HepG2 (cell line): Measurements from ENCODE around the gene PDGFA. TPM values are rescaled to one million over a fixed set of nuclear protein-coding genes. Genes with fewer than 3 reads are reported as not detected.

Experiments
- DMAP1 ChIP-seq: IDR thresholded peaks from 2 replicates; pipeline ENCODE4 v1.6.1; 2016
- FOXA3 ChIP-seq: IDR thresholded peaks from 2 replicates; pipeline ENCODE4 v1.6.1; 2016; ENCODE audit warnings: missing genetic modification reagents, missing compliant biosample characterization
- HNRNPLL ChIP-seq: fragments of 200-400 bp; formaldehyde crosslinking; IDR thresholded peaks from 2 replicates; pipeline ENCODE4 v1.6.1; 2017; ENCODE audit warnings: mild to moderate bottlenecking, low read depth, low read length; ENCODE audit not compliant: poor library complexity, severe bottlenecking
- MAFK ChIP-seq, 2 experiments: IDR thresholded peaks in 1 of 2; conservative IDR thresholded peaks in 1 of 2; 2 replicates each; pipeline ENCODE4 v1.6.1; 2011; ENCODE audit warnings: improper control_type of control experiment in 2 of 2, low read length in 2 of 2
- MAZ ChIP-seq, 2 experiments: sonication (generic) in 1 of 2; formaldehyde crosslinking in 1 of 2; IDR thresholded peaks; 2 replicates each; pipeline versions ENCODE4 v1.5.0 to v1.6.1; 2012 to 2020; ENCODE audit warnings: low read depth in 2 of 2, mild to moderate bottlenecking in 2 of 2, borderline replicate concordance in 1 of 2, improper control_type of control experiment in 1 of 2, low read length in 1 of 2, missing genetic modification reagents in 1 of 2, moderate library complexity in 1 of 2
- RFX3 ChIP-seq: IDR thresholded peaks from 2 replicates; pipeline ENCODE4 v1.6.1; 2016; ENCODE audit warnings: missing biosample characterization, missing genetic modification reagents
- SPEN ChIP-seq: sonication (generic); formaldehyde crosslinking; IDR thresholded peaks from 2 replicates; pipeline ENCODE4 v1.5.1; 2020; ENCODE audit warnings: low read depth, mild to moderate bottlenecking, missing genetic modification reagents
- TAF15 ChIP-seq: fragments of 200-400 bp; formaldehyde crosslinking; IDR thresholded peaks from one replicate; pipeline ENCODE4 v1.6.1; 2018; ENCODE audit warnings: mild to moderate bottlenecking, low read depth, low read length; ENCODE audit not compliant: poor library complexity, severe bottlenecking
- XBP1 ChIP-seq: sonication (generic); formaldehyde crosslinking; IDR thresholded peaks from 2 replicates; pipeline ENCODE4 v1.5.0; 2020; ENCODE audit warnings: missing genetic modification reagents
- ZNF234 ChIP-seq: sonication (generic); formaldehyde crosslinking; conservative IDR thresholded peaks from 2 replicates; pipeline ENCODE4 v1.5.1; 2020; ENCODE audit warnings: mild to moderate bottlenecking, missing genetic modification reagents
- ZNF652 ChIP-seq: IDR thresholded peaks from 2 replicates; pipeline ENCODE4 v1.6.1; 2016; ENCODE audit warnings: low read depth, borderline replicate concordance
- ZSCAN12 ChIP-seq: sonication (generic); formaldehyde crosslinking; IDR thresholded peaks from 2 replicates; pipeline ENCODE4 v1.9.0; 2021; ENCODE audit warnings: mild to moderate bottlenecking, missing genetic modification reagents
- polyA plus RNA-seq, 8 experiments: library from polyadenylated mRNA; depleted of rRNA in 3 of 8; stranded (reverse) in 7 of 8; unstranded in 1 of 8; fragments of >200 nt; fragmentation: Illumina TruSeq in 4 of 8; extraction: Trizol in 4 of 8; gene quantifications; 2 replicates each; pipeline versions ENCODE4 v1.2.1 to v1.2.3, GENCODE V29; 2011 to 2016; ENCODE audit warnings: low read depth in 4 of 8, missing spikeins in 1 of 8, mixed read lengths in 1 of 8; ENCODE audit not compliant: insufficient read depth in 1 of 8
- total RNA-seq, 5 experiments: library from RNA; depleted of rRNA; stranded (reverse); fragments of >200 nt; fragmentation: Illumina TruSeq; extraction: Trizol; gene quantifications; 2 replicates each; pipeline ENCODE4 v1.2.3, GENCODE V29; 2016; ENCODE audit warnings: low read depth in 1 of 5
- TF ChIP-seq, protein P1 (sequence below): sonication (generic); formaldehyde crosslinking; IDR thresholded peaks from 2 replicates; pipeline ENCODE4 v1.4.0; 2020; ENCODE audit warnings: low read depth, mild to moderate bottlenecking, missing genetic modification reagents
- TF ChIP-seq, protein P2 (sequence below): sonication (generic); formaldehyde crosslinking; IDR thresholded peaks from 2 replicates; pipeline ENCODE4 v1.8.0; 2022; ENCODE audit warnings: low read depth, missing genetic modification reagents
- TF ChIP-seq, protein P3 (sequence below): sonication (generic); formaldehyde crosslinking; IDR thresholded peaks from 2 replicates; pipeline ENCODE4 v1.5.1; 2020; ENCODE audit warnings: mild to moderate bottlenecking, missing genetic modification reagents, moderate library complexity
- TF ChIP-seq, protein P4 (sequence below): sonication (generic); formaldehyde crosslinking; IDR thresholded peaks from 2 replicates; pipeline ENCODE4 v1.4.0; 2020; ENCODE audit warnings: missing genetic modification reagents, borderline replicate concordance

The PDGFA gene
- total and polyA plus RNA-seq, 2 of the 13 experiments (the other 11 are each of a cell fraction or from before 2014, with no cell fraction given), result 1.5 to 3.4 TPM

DNA sequence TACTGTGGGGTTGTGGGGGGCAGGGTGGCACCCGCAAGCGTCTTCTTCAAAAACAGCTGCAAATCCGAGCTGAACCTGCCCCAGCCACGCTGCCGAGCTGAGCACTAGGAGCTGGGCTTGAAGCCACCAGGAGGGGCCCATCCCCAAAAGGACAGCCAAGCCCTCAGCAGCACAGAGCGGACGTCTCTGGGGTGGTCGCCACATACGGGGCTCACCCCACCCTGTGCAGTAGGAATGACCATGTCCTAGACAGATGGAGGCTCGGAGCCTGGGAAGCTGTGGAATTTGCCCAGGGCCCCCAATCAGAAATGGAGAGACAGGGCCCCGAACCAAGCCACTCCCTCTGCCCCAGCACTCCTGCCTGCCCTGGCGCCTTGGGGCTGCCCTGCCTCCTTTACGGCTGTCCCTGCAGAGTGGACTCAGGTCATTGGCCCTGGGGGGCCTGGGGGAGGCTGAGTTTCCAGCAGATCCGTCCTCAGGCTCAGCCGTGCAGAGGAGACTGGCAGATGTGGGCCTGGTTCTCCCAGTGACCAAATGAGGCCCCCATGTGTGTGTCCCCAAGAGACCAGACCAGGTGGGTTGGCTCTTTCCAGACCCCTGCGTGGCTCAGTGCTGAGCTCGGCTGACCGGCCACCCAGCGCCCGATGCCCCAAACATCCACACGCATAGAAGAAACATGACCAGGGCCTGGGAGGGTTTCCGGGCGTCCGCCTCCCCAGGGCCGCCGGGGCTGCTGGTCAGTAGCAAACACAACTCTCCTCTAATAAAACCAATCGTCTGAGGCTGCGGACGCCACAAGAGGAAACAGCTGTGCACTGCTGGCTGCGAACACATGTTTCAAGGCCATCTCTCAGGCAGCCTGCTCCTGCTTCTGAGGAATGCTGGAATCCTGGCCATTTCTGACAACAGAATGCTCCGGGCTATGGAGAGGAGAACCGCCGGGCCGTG is 54.9 kb downstream of the PDGFA start (continued):
- TF ChIP-seq, protein P1, sequence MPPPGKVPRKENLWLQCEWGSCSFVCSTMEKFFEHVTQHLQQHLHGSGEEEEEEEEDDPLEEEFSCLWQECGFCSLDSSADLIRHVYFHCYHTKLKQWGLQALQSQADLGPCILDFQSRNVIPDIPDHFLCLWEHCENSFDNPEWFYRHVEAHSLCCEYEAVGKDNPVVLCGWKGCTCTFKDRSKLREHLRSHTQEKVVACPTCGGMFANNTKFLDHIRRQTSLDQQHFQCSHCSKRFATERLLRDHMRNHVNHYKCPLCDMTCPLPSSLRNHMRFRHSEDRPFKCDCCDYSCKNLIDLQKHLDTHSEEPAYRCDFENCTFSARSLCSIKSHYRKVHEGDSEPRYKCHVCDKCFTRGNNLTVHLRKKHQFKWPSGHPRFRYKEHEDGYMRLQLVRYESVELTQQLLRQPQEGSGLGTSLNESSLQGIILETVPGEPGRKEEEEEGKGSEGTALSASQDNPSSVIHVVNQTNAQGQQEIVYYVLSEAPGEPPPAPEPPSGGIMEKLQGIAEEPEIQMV (CRISPR knock-in tag), result no peak
- TF ChIP-seq ZNF652 (CRISPR knock-in tag), result no peak
- no peak for TF ChIP-seq HNRNPLL
- TF ChIP-seq, protein P2, sequence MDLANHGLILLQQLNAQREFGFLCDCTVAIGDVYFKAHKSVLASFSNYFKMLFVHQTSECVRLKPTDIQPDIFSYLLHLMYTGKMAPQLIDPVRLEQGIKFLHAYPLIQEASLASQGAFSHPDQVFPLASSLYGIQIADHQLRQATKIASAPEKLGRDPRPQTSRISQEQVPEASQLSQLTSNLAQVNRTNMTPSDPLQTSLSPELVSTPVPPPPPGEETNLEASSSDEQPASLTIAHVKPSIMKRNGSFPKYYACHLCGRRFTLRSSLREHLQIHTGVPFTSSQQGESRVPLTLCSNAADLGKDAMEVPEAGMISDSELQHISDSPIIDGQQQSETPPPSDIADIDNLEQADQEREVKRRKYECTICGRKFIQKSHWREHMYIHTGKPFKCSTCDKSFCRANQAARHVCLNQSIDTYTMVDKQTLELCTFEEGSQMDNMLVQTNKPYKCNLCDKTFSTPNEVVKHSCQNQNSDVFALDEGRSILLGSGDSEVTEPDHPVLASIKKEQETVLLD (CRISPR knock-in tag), result no peak
- no peak for TF ChIP-seq ZNF234
- no peak for TF ChIP-seq SPEN (CRISPR knock-in tag)
- TF ChIP-seq MAFK (conservative IDR thresholded peaks at IDR 0.05 in 1 of 2, IDR thresholded peaks at IDR 0.05 in 1 of 2; ENCODE audit: low read length in 2 of 2), result no peak
- TF ChIP-seq TAF15, result no peak
- TF ChIP-seq ZSCAN12 (CRISPR knock-in tag), result no peak
- no peak for TF ChIP-seq RFX3 (CRISPR knock-in tag)
- TF ChIP-seq FOXA3 (CRISPR knock-in tag), result 0 out of 2 replicates have a peak, but pooled peaks have one; percentile 12
- TF ChIP-seq, protein P3, sequence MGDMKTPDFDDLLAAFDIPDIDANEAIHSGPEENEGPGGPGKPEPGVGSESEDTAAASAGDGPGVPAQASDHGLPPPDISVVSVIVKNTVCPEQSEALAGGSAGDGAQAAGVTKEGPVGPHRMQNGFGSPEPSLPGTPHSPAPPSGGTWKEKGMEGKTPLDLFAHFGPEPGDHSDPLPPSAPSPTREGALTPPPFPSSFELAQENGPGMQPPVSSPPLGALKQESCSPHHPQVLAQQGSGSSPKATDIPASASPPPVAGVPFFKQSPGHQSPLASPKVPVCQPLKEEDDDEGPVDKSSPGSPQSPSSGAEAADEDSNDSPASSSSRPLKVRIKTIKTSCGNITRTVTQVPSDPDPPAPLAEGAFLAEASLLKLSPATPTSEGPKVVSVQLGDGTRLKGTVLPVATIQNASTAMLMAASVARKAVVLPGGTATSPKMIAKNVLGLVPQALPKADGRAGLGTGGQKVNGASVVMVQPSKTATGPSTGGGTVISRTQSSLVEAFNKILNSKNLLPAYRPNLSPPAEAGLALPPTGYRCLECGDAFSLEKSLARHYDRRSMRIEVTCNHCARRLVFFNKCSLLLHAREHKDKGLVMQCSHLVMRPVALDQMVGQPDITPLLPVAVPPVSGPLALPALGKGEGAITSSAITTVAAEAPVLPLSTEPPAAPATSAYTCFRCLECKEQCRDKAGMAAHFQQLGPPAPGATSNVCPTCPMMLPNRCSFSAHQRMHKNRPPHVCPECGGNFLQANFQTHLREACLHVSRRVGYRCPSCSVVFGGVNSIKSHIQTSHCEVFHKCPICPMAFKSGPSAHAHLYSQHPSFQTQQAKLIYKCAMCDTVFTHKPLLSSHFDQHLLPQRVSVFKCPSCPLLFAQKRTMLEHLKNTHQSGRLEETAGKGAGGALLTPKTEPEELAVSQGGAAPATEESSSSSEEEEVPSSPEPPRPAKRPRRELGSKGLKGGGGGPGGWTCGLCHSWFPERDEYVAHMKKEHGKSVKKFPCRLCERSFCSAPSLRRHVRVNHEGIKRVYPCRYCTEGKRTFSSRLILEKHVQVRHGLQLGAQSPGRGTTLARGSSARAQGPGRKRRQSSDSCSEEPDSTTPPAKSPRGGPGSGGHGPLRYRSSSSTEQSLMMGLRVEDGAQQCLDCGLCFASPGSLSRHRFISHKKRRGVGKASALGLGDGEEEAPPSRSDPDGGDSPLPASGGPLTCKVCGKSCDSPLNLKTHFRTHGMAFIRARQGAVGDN, result peak; percentile 67
- no peak for TF ChIP-seq XBP1 (CRISPR knock-in tag)
- no peak for TF ChIP-seq DMAP1 (CRISPR knock-in tag)
- TF ChIP-seq, protein P4, sequence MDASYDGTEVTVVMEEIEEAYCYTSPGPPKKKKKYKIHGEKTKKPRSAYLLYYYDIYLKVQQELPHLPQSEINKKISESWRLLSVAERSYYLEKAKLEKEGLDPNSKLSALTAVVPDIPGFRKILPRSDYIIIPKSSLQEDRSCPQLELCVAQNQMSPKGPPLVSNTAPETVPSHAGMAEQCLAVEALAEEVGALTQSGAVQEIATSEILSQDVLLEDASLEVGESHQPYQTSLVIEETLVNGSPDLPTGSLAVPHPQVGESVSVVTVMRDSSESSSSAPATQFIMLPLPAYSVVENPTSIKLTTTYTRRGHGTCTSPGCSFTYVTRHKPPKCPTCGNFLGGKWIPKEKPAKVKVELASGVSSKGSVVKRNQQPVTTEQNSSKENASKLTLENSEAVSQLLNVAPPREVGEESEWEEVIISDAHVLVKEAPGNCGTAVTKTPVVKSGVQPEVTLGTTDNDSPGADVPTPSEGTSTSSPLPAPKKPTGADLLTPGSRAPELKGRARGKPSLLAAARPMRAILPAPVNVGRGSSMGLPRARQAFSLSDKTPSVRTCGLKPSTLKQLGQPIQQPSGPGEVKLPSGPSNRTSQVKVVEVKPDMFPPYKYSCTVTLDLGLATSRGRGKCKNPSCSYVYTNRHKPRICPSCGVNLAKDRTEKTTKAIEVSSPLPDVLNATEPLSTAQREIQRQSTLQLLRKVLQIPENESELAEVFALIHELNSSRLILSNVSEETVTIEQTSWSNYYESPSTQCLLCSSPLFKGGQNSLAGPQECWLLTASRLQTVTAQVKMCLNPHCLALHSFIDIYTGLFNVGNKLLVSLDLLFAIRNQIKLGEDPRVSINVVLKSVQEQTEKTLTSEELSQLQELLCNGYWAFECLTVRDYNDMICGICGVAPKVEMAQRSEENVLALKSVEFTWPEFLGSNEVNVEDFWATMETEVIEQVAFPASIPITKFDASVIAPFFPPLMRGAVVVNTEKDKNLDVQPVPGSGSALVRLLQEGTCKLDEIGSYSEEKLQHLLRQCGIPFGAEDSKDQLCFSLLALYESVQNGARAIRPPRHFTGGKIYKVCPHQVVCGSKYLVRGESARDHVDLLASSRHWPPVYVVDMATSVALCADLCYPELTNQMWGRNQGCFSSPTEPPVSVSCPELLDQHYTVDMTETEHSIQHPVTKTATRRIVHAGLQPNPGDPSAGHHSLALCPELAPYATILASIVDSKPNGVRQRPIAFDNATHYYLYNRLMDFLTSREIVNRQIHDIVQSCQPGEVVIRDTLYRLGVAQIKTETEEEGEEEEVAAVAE (CRISPR knock-in tag), result no peak
- no peak for TF ChIP-seq MAZ (IDR thresholded peaks at IDR 0.05; ENCODE audit: borderline replicate concordance, low read depth, low read length)
- no peak for TF ChIP-seq MAZ (CRISPR knock-in tag; IDR thresholded peaks at IDR 0.05; ENCODE audit: low read depth)
